DMS114 treated with DMSO at 0.1 percent for 48 hours (cell line): ENCODE measurements around the gene SNCAIP.

Source experiments
- DNase-seq: peaks from one replicate; lab custom pipeline; 2025; ENCODE audit not compliant: unreplicated experiment; lab: John Stamatoyannopoulos, UW

The SNCAIP gene

DNA sequence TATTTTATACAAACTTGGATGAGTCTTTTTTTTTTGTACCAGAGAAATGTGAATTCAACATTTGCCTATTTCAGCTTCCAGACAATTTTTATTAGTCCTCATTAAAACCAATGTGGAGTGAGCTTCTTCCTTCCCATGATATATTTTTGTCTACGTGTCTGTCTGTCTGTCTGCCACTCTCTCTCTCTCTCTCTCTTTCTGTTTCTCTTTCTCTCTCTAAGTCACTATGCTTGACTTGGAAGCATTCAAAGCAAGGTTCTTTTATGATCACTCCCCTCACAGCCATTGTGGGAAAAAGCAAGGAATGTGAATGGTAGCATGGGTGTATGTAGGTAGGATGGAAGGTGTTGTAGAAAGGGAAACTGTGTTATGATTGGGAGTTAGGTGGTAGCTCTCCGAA lies 80.2 kb downstream of the SNCAIP start:
- no peak for DNase-seq

DNA sequence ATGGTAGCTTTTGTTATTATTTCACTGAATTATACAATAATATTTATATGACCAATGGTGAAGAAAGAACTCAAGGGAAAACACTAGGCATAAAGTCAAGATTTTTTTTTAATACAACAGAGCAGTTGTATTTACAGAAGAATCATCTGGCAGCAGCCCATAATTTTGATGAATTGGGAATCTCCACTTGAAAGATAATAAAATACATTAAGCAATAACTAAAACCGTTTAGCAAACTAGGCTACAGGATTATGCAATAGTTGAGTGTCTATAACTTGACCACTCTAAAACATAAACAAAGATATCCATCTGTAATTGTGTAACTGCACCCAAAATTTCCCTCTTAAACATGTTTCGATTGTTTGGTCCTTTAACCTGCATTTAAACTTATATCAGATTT lies 80.8 kb downstream of the SNCAIP start:
- no peak for DNase-seq

DNA sequence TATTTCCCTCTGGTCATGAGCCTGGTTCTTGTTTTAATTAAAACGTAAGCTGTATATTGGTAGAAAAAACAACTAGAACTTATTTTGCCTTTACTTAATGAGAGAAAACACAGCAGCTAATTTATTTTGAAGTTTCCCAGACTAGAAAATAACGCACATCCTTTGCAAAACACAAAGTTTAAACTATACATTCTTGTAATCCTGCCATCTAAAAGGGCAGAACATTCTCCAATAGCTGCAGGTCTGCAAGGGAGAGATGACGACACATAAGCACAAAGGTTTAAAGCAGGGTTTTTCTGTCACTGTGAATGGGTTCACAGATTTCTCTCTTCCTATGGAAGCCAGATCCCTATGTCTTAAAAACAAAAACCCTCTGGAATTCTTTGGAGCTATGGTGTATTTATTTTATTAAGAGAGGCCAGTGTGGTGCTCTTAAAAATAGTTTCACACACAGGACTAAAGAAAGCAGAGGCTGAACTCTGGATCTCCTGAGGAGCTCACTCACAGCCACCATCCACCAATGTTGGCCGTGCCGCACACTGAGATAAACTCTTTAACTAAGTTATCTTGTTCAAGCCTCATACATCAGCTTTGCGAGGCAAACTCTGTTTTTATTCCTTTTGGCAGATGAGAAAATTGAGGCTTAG lies 82.4 kb downstream of the SNCAIP start:
- DNase-seq, result no peak

DNA sequence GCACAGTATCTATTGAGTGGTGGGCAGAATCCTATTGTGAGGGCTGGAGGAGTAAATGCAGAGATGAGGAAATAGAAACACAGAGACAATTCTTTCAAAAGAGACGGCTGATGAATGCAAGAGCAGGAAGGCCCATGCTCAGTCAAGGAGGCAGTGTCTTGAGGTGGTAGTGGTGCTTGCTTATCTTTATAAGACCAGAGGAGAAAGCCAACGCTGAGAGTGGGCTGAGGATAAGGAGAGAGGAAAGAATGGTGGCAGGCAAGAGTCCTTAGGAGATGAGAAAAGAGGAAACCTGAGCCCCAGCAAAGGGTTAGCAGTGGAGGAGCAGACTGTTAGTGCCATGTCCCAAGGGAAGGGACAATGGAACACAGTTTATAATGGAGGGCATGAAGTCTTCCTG lies 86.0 kb downstream of the SNCAIP start:
- no peak for DNase-seq

DNA sequence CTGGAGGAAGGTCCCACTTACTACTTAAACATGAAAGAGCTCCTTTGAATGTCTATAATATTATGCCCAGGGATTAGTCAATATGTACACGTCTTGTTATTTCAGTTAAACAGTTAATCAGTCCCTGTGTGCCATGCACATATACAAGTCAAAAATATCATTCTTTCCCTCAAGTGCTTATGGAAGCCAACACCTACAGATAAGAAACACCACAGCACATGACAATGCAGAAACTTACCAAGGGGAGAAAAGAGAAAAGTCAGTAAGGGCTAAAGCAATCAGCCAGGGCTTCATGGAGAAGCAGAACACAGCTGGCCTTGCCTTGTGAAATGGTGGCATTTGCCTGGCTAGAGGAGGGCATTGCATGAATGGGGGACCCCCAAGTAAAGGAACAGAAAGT lies 88.3 kb downstream of the SNCAIP start:
- DNase-seq, result no peak

DNA sequence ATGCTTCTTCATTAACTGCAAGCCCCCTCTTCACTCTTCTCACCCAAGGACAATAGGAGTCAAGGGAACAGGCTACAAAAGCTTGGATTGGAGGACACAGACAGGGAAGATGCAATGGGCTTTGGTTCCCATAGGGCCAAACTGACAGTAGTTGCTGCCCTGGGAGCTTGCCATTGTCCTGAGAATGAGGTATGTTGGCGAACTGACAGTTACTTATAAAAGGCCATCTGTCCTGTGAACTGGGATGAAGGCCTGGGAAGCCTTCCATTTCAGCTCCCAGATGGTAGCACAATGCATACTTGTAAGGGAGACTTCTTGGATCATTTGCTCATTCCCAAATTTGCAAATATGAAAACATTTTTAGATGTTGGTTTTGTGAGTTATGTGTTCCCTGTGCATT lies 88.9 kb downstream of the SNCAIP start:
- no peak for DNase-seq

DNA sequence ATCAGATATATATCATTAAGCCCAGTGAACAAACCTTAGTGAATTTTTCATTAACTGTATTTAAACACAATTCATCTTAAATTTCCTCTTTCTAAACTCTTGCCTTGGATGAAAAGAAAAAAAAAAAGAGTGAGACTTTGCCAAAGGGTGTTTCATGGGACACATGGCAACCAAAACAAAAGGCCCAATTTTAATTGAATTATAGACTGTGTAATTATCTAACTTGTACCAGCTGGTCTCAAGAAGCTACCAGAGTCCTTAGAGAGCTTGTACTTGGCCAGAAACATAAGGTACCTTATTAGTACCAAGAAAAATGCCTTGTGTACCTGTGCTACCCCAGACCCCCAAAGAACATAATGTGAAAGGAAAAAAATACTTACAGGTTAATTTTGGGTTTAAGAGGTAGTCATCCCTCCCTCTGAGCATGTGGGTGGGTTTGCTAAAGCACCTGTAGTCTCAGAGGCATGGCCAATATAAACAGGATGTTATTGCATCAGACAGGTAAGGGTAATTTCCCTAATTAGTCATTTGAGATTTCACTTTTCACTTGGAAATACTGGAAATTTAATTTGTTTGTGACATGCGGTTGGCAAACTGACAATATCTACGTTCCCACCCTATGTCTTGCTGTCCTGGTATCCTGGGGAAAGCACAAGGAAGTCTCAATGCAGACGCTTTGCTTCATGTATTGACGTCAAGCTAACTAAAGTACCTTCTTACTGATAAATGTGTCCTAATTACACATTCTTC lies 90.1 kb downstream of the SNCAIP start:
- DNase-seq, result no peak

DNA sequence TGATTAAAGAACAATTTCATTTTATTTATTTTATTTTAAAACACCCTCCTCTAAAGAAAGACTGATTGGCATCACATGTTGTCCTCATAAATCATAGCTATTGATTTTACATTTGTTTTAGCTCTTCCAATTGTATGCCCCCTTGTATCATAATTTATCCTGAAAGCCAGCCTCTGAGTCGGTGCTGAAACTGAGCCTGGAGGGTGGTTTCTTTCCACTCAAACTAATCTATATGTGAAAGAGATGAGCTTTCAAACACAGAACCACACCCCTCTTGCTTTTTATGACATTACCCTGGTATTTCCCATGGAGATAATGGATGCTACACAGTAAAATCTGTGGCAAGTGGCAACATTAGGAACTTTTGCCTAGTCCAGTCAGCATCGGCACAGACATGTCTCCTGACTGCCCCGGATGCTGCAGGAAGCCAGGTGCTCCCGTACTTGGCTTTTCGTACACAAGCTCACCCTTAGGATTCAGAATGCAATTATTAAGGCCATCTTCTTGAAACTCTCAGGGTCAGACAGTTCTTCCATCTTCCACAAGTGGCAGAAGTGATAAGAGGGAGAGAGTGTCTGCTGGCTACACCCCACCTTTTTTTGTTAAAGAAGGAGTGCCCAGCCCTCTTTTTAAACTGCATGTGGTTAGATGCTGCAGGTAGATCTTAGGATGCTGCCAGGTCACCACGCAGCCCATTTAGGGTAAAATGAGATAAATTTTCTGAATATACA lies 91.1 kb downstream of the SNCAIP start:
- no peak for DNase-seq

DNA sequence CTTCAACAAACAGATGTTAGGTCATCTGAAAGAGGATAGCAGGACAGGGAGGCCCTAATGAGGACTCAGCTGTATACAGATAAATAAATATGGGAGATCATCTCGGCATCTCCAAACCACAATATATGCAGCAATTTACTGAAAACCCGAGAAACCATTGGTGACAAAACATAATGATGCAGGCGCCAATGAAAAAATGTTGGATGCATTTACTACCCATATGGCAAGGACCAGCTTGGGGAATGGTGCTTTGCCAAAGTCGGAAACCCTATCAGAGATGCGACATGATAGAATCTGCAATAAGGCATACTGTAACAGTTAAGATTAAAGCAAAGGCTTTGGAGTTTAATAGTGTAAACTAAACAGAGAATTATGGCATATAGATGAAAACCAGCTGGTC lies 92.0 kb downstream of the SNCAIP start:
- no peak for DNase-seq

DNA sequence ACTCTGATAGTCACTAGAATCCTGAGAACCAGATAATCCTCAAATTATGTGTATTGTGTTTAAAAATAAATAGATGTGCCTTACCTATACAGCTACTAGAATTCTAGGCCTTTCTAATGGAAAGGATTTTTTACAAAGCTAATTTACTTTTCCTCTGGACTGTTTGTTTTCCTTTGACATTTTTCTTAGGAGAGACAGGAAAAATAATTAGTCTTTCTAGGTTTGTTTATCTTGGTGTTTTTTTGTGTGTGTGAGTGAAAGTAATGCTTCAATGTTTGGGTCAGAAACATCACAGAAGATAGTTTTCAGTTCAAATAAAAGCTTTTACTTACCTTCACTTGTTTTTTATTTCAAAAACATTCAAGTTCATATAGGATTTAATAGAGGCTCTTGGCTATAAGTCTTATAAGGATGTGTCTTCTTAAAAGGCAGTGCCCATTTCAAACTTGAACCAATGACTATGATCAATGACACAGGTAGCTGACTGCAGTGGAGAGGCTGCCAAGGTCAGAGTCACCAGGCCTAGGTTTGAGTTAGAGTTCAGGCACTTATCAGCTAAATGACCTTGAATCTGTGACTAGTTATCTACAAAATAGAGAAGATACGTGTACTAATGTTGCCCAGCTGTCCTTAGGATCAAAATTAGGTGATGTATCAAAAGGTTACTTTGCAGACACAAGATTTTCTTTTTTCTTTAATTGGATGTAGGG lies 92.8 kb downstream of the SNCAIP start:
- DNase-seq, result no peak

DNA sequence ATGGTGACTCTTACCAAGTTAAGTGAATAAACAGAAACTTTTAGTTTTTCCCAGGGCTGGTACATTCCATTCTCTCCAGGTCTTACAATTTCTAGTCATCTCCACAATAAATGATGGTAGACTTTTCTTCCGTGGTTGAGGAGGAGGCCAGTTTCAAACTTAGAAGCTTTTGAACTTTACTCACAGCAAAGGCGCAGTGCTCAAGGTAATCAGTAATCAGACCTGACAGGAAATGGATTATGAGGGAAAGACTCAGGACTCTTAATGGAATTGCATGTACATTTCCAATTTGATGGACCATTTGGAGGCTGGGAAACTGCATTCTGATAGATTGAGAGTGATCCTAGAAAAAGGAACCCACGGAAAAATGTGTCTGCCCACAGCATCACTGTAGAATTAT lies 93.7 kb downstream of the SNCAIP start:
- DNase-seq, result no peak

DNA sequence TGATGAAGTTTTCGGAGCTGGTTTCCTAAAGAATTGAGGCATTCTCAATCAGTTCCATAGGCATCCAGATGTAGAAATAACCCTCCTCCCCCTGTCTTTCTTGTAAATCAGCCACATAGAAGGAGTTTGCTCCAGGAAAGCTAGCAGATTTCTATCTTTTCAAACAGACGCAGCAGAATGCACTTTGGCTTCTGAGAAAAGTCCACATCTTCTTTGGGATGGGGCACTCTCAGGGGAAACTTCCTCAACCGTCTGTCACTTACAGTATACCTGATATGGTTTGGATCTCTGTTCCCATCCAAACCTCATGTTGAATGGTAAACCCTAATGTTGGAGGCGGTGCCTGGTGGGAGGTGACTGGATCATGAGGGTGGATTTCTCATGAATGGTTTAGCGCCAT lies 94.1 kb downstream of the SNCAIP start:
- DNase-seq, result no peak

DNA sequence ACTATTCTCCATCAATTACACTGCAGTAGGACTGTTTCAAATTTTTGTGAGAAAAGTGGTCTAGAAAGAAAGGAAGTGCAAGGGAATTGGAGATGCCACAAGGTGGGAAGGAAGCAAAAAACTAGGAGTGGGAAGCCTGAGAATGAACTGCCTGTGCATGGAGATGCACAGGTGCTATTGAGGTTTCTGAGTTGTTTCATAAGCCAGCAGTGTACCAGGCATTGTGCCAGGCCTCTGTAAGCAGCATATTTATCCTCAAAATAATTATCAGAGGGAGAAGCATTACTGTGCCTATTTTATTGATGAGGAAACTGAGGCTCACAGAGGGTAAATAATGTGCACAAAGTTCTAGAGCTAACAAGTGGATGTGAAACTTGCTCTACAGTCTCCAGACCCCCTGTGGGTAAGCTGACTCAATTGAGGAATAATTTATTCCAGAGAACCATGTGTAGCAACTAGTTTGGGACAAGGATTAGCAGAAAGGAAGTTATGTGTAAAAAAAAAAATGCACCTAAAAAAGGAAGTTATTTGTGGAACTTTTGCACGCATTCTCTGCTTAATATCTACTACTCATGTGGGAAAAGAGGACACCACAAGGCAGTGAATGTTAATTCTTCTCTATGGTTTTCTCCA lies 96.7 kb downstream of the SNCAIP start:
- DNase-seq, result no peak

DNA sequence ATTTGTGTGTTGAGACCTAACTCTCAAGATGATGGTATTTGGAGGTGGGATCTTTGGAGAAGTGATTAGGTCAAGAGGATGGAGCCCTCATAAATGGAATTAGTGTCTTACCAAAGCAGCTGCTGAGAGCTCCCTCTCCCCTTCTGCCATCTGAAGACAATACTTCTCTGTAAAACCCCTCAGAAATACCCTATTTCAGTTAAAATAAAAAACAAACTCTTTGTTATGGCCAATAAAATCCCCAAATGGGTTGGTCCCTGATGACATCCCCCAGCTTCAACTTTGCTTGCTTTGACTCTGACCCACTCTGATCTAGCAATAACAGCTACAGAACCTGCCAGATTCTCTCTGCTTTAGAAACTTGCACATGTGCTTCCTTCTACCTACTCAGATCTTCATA lies 100.9 kb downstream of the SNCAIP start:
- no peak for DNase-seq

DNA sequence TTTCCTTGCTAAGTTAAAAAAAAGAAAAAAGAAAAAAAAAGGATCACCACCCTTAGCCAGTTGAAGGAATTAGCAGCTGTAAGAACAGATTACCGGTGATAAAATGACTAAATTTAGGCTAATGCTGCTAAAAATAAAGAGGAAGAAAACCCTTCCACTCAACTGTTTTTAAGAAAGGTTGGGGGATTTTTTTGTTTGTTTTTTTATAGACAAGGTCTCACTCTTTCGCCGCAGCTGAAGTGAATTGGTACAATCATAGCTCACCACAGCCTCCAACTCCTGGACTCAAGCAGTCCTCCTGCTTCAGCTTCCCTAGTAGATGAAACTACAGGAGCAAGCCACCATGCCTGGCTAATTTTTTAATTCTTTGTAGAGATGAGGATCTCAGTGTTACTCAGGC lies 101.7 kb downstream of the SNCAIP start:
- DNase-seq, result no peak

DNA sequence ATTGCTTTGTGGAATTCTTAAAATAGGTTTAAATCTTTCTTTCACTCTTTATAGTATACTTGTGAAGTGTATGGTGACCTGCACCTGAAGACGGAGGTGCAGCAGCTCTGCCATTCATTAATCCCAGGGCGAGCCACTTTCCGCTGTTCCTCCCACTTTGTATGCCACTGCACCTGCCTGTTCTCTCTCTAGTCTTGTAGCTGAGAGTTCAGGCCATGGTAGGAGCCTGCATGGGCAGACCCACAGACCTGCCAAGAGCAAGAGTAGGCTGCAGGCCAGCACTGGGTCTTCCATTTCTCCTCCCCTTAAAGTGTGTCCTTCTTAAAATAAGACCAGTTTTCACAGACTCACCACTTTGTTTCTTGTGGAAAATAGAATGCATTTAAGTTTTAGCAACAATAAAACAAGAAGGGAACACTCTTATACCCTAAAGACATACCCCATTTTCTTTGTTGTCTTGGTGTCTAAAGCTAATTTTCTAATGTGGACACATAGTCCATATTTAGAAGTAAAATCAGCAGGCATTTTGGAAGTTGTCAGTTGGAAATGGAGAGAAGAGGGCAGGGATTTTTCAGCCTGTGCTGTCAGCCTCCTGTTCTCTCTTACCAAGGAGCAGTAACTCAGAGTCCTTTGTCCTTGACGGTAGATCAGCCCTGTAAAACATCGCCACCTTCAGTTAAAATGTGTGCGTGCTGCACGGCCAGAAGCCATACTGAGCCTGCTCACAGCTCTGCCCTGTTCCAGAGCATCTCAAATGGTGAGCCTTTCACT lies 103.2 kb downstream of the SNCAIP start:
- peak; percentile 28 for DNase-seq

DNA sequence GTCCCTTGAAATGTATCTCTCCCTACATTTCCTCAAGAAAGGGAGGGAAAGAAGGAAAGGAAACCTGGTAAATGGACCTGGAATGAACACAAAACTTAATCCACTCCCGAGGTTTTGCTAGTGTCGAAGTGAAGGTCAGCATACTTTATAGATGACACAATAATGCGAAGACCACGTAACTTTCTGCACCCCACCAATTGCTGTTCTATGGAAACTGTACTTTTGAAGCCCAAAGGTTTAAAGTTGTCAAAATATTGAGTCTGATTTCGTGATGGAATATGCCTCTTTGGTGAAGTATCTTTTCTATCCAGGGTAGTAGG lies 103.7 kb downstream of the SNCAIP start:
- DNase-seq, result no peak

DNA sequence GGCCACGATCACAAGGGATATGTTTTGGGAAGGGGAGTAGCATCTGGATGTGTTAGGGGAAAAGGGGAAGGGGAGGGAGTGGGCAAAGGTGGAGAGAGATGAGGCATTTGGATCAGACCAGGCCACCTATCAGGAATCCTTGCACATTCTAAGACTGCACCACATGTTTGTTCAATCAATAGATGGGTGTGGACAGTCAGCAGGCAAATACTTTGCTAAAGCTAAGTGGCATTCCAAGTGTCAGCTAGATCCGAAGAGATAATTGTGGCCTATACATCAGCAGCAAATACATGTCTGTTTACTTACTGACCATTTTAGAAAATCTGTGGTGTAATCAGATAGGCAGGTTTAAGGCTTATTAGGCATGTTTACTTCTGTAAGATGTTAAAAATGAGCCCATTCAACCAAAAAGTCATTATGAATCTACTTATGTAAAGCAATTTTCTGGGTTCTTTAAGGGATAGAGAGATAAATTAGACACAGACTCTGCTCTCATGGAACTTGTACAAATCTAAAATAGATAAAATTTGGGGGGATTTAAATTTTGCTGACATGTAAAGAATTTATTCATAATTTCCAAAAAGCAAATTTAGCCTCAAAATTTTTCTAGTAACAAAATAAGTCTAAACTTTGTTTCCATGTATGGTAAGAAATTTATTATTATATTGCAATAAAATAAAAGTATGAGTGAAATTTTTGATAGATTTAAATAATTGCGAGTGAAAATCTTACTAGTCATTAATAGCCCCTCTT lies 107.3 kb downstream of the SNCAIP start:
- no peak for DNase-seq

DNA sequence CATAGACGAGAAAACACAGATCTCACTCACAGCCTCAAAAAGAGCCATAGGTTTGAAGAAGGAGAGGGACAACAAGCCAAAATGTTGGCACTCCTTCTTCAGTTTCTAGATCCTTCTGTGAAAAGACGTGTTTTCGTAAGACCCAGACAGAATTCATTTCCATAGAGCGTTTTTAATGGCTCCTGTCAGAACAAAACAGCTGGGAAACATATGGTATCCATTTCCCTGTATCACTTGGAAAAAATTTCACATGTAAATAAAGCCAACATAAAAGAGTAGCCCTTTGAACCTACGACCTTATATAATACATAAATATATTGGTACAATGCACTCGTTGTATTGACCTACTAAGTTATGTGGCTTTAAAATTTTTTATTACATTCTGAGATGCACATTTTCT lies 108.1 kb downstream of the SNCAIP start:
- no peak for DNase-seq
